ENCODE measurements around the gene SPTA1. TPM values are rescaled to one million over a fixed set of nuclear protein-coding genes. Genes with fewer than 3 reads are reported as not detected.

Gene SPTA1
- total RNA-seq, 1 experiment from 2014 or later = 0.66 TPM

GRCh38 chr1:158644449-158644848 is 42.1 kb downstream of the SPTA1 start:
- no peaks in the 10 kb centered on the region for H3K27me3 Mint-ChIP-seq (ENCODE audit: unreplicated experiment)
- H3K27ac Mint-ChIP-seq (ENCODE audit: unreplicated experiment) = no peak overlapping the region

GRCh38 chr1:158638904-158639303 is 47.6 kb downstream of the SPTA1 start:
- H3K27me3 Mint-ChIP-seq (ENCODE audit: unreplicated experiment) = peaks cover 30% of the 10 kb centered on the region
- BruUV-seq (replicated peaks) = no TSS peak
- H3K4me1 Mint-ChIP-seq (ENCODE audit: low read depth, unreplicated experiment) = no peaks in the 10 kb centered on the region
- intact Hi-C loops (cut with micrococcal nuclease; ENCODE audit: unreplicated experiment) = no loop called here
- H3K27ac Mint-ChIP-seq (ENCODE audit: unreplicated experiment) = no peak overlapping the region
- H3K9me3 Mint-ChIP-seq (ENCODE audit: low read depth, unreplicated experiment) = no peaks in the 10 kb centered on the region
- H3K36me3 Mint-ChIP-seq (ENCODE audit: insufficient read depth, unreplicated experiment) = no peaks in the 10 kb centered on the region
- H3K4me3 Mint-ChIP-seq (ENCODE audit: low read depth, unreplicated experiment) = no peak overlapping the region
- no peak for DNase-seq
- CTCF ChIA-PET = no interaction called here
- no peak for TF ChIP-seq CTCF (IDR thresholded peaks at IDR 0.05; ENCODE audit: unreplicated experiment)

More at GRCh38 chr1:158644449-158644848, 42.1 kb downstream of the SPTA1 start:
- TF ChIP-seq CTCF (IDR thresholded peaks at IDR 0.05; ENCODE audit: unreplicated experiment) = no peak
- no peak for DNase-seq
- Mint-ChIP-seq H3K4me3 (ENCODE audit: low read depth, unreplicated experiment) (no peak overlapping the region), H3K36me3 (ENCODE audit: insufficient read depth, unreplicated experiment) (no peaks in the 10 kb centered on the region), H3K4me1 (ENCODE audit: low read depth, unreplicated experiment) (no peaks in the 10 kb centered on the region), H3K9me3 (ENCODE audit: low read depth, unreplicated experiment) (no peaks in the 10 kb centered on the region)
- BruUV-seq (replicated peaks) = no TSS peak
- intact Hi-C loops (cut with micrococcal nuclease; ENCODE audit: unreplicated experiment) = no loop called here
- CTCF ChIA-PET = no interaction called here

- CTCF ChIA-PET = no interaction called here
- intact Hi-C loops (cut with micrococcal nuclease; ENCODE audit: unreplicated experiment) = no loop called here
- no peak for DNase-seq
- Mint-ChIP-seq H3K27ac (ENCODE audit: unreplicated experiment) (no peak overlapping the region), H3K36me3 (ENCODE audit: insufficient read depth, unreplicated experiment) (no peaks in the 10 kb centered on the region), H3K9me3 (ENCODE audit: low read depth, unreplicated experiment) (no peaks in the 10 kb centered on the region), H3K4me3 (ENCODE audit: low read depth, unreplicated experiment) (no peak overlapping the region), H3K27me3 (ENCODE audit: unreplicated experiment) (peaks cover 31% of the 10 kb centered on the region), H3K4me1 (ENCODE audit: low read depth, unreplicated experiment) (no peaks in the 10 kb centered on the region)
- TF ChIP-seq CTCF (IDR thresholded peaks at IDR 0.05; ENCODE audit: unreplicated experiment) = no peak
- no TSS peak for BruUV-seq (replicated peaks)
Observed at GRCh38 chr1:158638146-158638545, 48.4 kb downstream of the SPTA1 start.

- no peak for DNase-seq
- H3K9me3 Mint-ChIP-seq (ENCODE audit: low read depth, unreplicated experiment) = no peaks in the 10 kb centered on the region
- BruUV-seq (replicated peaks) = no TSS peak
- H3K4me3 Mint-ChIP-seq (ENCODE audit: low read depth, unreplicated experiment) = no peak overlapping the region
- H3K4me1 Mint-ChIP-seq (ENCODE audit: low read depth, unreplicated experiment) = no peaks in the 10 kb centered on the region
- CTCF ChIA-PET = interaction anchor here (0.6 kb wide), 1 partner anchor 1484 kb away, joined by 5 read pairs; no protein-coding TSS in a partner anchor
- no peaks in the 10 kb centered on the region for H3K36me3 Mint-ChIP-seq (ENCODE audit: insufficient read depth, unreplicated experiment)
- intact Hi-C loops (cut with micrococcal nuclease; ENCODE audit: unreplicated experiment) = no loop called here
- H3K27ac Mint-ChIP-seq (ENCODE audit: unreplicated experiment) = no peak overlapping the region
- peaks cover 33% of the 10 kb centered on the region for H3K27me3 Mint-ChIP-seq (ENCODE audit: unreplicated experiment)
- TF ChIP-seq CTCF (IDR thresholded peaks at IDR 0.05; ENCODE audit: unreplicated experiment) = no peak
Observed at GRCh38 chr1:158613764-158614163, 72.8 kb downstream of the SPTA1 start.
